VCaP (cell line): ENCODE data around the gene BLOC1S4.
A peak's percentile ranks its signal among the peaks of the same experiment; 100 is the strongest.
"Not testable (repeated sequence)": the region's sequence is repeated elsewhere in the genome, so short reads cannot be mapped to it uniquely, and the experiment has no call there.

Experiments
- H3K27ac ChIP-seq: fragments of 450-650 bp; 2 replicates; pipeline ENCODE4 v1.5.1; 2017
- TF ChIP-seq, protein P1 (sequence below): fragments of 450-650 bp; conservative IDR thresholded peaks from 2 replicates; pipeline ENCODE4 v1.5.1; 2017; ENCODE audit warnings: mild to moderate bottlenecking, moderate library complexity

BLOC1S4 gene

DNA sequence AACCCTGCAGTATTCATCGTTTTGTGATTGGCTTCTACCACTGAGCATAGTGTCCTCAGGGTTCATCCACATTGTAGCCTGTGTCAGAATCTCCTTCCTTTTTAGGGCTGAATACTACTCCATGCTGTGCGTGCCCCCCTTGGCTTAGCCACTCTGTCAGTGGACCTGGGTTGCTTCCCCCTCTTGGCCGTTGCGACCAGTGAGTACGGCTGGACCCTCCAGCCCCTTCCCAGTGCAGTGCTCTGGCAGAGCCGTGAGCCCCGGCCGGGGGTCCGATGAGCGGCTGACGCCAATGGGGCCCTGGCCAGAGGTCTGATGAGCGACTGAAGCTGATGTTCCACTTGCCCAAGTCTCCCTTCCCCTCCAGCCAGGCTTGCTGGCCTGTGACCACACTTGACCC lies 6.9 kb downstream of the BLOC1S4 start:
- H3K27ac ChIP-seq: no peak overlapping the region
- TF ChIP-seq, protein P1, sequence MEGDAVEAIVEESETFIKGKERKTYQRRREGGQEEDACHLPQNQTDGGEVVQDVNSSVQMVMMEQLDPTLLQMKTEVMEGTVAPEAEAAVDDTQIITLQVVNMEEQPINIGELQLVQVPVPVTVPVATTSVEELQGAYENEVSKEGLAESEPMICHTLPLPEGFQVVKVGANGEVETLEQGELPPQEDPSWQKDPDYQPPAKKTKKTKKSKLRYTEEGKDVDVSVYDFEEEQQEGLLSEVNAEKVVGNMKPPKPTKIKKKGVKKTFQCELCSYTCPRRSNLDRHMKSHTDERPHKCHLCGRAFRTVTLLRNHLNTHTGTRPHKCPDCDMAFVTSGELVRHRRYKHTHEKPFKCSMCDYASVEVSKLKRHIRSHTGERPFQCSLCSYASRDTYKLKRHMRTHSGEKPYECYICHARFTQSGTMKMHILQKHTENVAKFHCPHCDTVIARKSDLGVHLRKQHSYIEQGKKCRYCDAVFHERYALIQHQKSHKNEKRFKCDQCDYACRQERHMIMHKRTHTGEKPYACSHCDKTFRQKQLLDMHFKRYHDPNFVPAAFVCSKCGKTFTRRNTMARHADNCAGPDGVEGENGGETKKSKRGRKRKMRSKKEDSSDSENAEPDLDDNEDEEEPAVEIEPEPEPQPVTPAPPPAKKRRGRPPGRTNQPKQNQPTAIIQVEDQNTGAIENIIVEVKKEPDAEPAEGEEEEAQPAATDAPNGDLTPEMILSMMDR: no peak

DNA sequence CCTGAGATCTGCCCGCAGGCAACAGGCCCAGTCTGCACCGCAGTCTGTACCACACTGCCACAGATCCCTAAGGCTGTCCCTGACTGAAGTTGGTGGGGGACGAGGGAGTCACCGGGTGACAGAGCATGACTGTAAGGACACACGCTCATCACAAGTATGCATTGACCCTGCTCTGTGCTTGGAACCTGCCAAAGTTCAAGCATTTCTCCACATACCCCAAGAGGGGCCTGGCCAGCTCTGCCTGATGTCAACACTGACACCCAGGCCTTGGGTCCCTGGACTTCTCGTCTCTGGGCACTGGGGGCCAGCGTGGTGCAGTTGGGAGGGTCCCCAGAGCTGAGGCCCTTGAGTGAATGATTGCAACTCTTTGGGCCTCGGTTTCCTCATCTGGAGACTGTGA lies 7.9 kb downstream of the BLOC1S4 start:
- TF ChIP-seq, protein P1: no peak
- H3K27ac ChIP-seq: no peak overlapping the region

DNA sequence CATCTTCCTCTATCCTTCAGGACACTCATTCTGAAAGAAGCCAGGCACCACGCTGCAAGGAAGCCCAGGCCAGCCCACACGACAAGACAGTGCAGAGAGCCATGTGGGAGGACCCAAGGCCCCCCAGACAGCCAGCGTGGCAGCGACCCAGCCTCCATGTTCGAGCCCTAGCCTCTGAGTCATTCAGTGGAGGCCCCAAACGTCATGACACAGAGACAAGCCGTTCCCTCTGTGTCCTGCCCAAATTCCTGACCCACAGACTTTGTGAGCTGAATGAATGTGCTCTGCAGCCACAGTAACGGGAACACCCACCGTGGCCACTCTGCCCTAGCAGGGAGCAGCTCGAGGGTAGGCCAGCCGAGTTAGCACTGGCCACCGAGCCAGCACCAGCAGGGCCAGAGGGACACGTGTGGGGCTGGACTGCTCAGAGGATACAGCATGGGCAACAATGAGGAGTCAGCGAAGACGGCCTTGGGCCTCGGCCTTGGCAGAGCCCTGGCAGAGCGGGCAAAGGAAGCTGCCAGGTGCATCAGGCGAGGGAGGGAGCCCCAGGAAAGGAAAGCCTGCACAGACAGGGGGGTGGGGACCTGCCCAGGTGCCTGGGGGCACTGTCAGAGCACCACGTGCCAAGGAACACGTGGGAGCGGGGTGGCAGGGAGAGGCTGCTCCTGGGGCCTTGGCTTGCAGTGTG lies 8.6 kb downstream of the BLOC1S4 start:
- TF ChIP-seq, protein P1: no peak
- no peak overlapping the region for H3K27ac ChIP-seq

DNA sequence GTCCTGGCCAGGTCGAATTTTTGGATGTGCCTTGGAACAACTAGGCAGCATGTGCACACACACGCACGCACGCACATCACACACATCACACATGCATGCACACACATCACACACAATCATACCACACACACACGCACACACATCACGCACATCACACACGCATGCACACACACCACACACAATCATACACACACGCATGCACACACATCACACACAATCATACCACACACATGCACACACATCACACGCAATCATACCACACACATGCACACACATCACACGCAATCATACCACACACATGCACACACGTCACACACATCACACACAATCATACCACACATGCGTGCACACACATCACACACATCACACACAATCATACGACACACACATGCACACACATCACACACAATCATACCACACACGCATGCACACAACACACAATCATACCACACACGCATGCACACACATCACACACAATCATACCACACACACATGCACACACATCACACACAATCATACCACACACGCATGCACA lies 9.5 kb downstream of the BLOC1S4 start:
- H3K27ac ChIP-seq: not testable (repeated sequence)

DNA sequence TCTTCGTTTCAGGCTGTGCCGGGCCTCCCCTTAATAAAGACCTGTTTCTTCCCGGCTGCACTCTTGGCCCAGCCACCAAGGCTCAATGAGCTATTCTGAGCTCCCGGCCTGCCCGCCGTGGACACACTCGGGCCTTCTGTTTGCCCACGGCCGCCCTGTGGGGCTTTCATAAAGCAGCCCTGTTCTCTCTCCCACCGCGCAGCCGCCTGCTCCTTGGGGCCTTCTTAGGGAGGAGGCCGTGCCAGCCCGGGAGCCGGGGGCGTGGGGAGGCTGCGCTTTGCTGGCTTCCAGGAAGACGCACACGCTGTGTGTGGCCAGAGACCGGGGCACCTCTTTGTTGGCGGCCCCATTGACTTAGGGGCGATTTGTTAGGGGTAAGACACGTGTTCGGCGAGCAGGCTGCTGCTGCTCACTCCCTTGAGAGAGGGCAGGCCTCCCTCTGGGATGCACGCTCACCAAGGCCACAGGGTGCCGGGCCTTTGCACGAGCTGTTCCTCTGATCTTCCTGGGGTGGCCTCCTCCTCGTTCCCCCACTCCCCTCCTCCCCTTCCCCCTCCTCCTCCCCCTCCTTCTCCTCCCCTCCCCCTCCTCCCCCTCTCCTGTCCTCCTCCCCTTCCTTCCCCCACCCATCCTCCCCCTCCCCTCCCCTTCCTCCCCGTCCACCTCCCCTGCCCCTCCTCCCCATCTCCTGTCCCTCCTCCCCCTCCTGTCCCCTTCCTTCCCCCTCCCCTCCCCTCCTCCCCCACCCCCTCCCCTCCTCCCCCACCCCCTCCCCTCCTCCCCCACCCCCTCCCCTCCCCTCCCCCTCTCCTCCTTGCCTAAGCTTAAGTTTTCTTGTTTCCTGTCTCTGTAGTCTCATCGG lies 11.3 kb downstream of the BLOC1S4 start:
- H3K27ac ChIP-seq: no peak overlapping the region
- TF ChIP-seq, protein P1: no peak

DNA sequence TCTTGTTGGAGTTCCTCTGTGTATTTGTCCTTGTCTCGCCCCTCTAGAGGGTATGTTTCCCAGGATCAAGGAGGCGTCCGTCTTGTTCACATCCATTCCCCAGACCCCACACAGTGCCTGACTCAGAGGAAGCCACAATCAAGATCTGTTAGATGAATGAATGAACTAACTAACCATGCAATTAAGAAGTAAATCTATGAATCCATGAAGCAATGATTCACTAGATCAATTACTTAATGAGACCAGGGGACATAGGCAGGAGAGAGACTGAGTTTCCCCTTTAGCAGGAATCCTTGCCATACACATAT lies 11.9 kb downstream of the BLOC1S4 start:
- TF ChIP-seq, protein P1: no peak
- H3K27ac ChIP-seq: peak overlapping the region; percentile 70; the same call in 1 of the 2 replicates

DNA sequence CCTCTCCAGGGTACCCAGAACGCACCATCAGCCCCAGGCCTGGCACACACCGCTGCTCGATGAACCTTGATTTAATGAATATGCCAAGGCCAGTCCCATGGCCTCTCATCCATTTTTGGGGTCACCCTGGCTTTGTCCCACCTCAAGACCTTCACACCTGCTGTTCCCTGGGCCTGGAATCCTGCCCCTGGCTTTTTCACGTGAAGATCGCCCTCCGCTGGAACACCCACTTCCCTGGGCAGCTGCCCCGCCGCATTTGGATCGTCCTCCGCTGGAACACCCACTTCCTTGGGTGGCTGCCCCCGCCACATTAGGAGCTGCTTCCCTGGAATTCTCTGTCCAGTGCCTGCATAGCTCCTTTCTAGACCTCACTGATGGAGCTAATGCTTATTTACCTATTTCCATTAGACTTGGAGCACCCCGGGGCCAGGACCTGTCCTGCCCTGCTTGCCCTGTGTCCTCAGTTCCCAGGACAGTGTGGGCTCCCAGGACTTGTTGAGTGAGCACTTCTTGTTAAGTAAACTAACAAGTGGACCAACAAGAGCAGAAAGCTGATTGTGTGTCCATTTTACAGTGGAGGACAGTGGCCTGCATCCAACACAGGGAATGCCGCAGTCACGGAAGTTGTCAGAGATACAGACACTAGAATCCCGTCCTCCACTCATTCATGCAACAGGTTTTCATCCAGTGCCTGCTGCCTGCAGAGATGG lies 12.5 kb downstream of the BLOC1S4 start:
- TF ChIP-seq, protein P1: no peak
- H3K27ac ChIP-seq: peak overlapping the region; percentile 70
